PC-9 (cell line): ENCODE measurements around the gene TUBA8. TPM values are rescaled to one million over a fixed set of nuclear protein-coding genes. Genes with fewer than 3 reads are reported as not detected.
"Not testable (repeated sequence)": the region's sequence is repeated elsewhere in the genome, so short reads cannot be mapped to it uniquely, and the experiment has no call there.

Source experiments
- BruUV-seq: library from RNA; stranded (reverse); fragments of 400-500 nt; replicated peaks from 2 replicates; lab custom pipeline; 2021; lab: Mats Ljungman, UMichigan
- CTCF ChIA-PET: fragments of 300-600 bp; sonication (Branson Sonifier 250); formaldehyde crosslinking; loops from one replicate; lab custom pipeline; 2022; ENCODE audit warnings: antibody characterized with exemption; lab: Charles Lee
- POLR2A ChIA-PET: fragments of 300-600 bp; sonication (Branson Sonifier 250); formaldehyde crosslinking; loops from one replicate; lab custom pipeline; 2022; ENCODE audit warnings: antibody characterized with exemption; ENCODE audit not compliant: unreplicated experiment; lab: Charles Lee
- DNase-seq, 2 experiments: peaks; one replicate each; pipeline versions ENCODE4 v3.0.0 to v3.0.0-alpha.2; 2015 to 2022; ENCODE audit warnings: mixed read lengths in 1 of 2
- H2AFZ ChIP-seq: fragments of 200-600 bp; sonication (generic); 2 replicates; pipeline ENCODE4 v1.8.1; 2017; ENCODE audit warnings: antibody characterized with exemption
- H3F3A ChIP-seq: fragments of 200-600 bp; sonication (generic); 2 replicates; pipeline ENCODE4 v1.8.1; 2017; ENCODE audit warnings: antibody characterized with exemption, mild to moderate bottlenecking, low read depth; ENCODE audit not compliant: insufficient read depth
- H3K27ac ChIP-seq: fragments of 200-600 bp; sonication (generic); 2 replicates; pipeline ENCODE4 v1.6.1; 2016; ENCODE audit warnings: mixed run types
- H3K27me3 ChIP-seq: fragments of 200-600 bp; sonication (generic); 2 replicates; pipeline ENCODE4 v1.6.1; 2016; ENCODE audit warnings: low read depth, mixed run types; ENCODE audit not compliant: insufficient read depth
- H3K36me3 ChIP-seq: fragments of 200-600 bp; sonication (generic); 2 replicates; pipeline ENCODE4 v1.6.1; 2016; ENCODE audit warnings: low read depth, mixed run types
- H3K4me1 ChIP-seq: fragments of 200-600 bp; sonication (generic); replicated peaks from 2 replicates; pipeline ENCODE4 v1.6.1; 2016; ENCODE audit warnings: mixed run types; ENCODE audit not compliant: insufficient read depth
- H3K4me2 ChIP-seq: fragments of 200-600 bp; sonication (generic); 2 replicates; pipeline ENCODE4 v1.6.1; 2017; ENCODE audit warnings: mixed run types
- H3K4me3 ChIP-seq: fragments of 200-600 bp; sonication (generic); 2 replicates; pipeline ENCODE4 v1.6.1; 2016; ENCODE audit warnings: mixed run types
- H3K79me2 ChIP-seq: fragments of 200-600 bp; sonication (generic); 2 replicates; pipeline ENCODE4 v1.6.1; 2017; ENCODE audit warnings: low read depth, mixed run types
- H3K9me2 ChIP-seq: fragments of 200-600 bp; sonication (generic); 2 replicates; pipeline ENCODE4 v1.8.1; 2017; ENCODE audit warnings: mild to moderate bottlenecking; ENCODE audit not compliant: insufficient read depth
- H3K9me3 ChIP-seq: fragments of 200-600 bp; sonication (generic); 2 replicates; pipeline ENCODE4 v1.8.1; 2016; ENCODE audit warnings: low read depth; ENCODE audit not compliant: insufficient read depth
- H4K20me1 ChIP-seq: fragments of 200-600 bp; sonication (generic); 2 replicates; pipeline ENCODE4 v1.8.1; 2017; ENCODE audit not compliant: insufficient read depth
- EZH2 ChIP-seq: fragments of 200-600 bp; sonication (generic); IDR thresholded peaks from 2 replicates; pipeline ENCODE4 v1.8.0; 2017; ENCODE audit warnings: antibody characterized with exemption, low read depth
- intact Hi-C: fragments of 100-400 bp; cut with micrococcal nuclease; formaldehyde crosslinking; loops from one replicate; pipeline ENCODE4 v1.10.0; 2022; ENCODE audit not compliant: unreplicated experiment
- total RNA-seq: library from RNA; stranded (reverse); gene quantifications from 2 replicates; pipeline ENCODE4 v1.2.3, GENCODE V29; 2021
- TF ChIP-seq, protein P1 (sequence below): fragments of 200-600 bp; sonication (generic); conservative IDR thresholded peaks from 2 replicates; pipeline ENCODE4 v1.6.1; 2017; ENCODE audit warnings: mixed run types, antibody characterized with exemption, mild to moderate bottlenecking, moderate library complexity

The TUBA8 gene
- total RNA-seq, 1 experiment from 2014 or later = 0.72 TPM

DNA sequence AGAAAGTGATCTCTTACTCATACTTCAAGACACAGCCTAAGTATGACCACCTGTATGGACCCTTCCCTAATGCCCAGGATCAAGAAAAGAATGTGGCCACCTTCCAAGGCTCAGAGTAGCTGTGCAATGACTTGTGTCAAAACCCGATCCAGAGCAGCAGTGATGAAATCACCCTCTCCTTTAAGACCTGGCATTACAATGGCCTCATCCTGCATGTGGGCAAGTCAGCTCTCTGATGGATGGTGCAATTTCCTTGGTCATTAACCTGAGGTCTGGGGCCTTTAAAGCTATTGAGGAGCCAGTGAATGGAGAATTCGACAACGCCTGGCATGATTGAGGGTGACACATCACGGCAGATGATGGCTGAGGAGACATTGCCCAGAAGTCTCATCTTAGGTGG lies 9.1 kb upstream of the TUBA8 start:
- no TSS peak for BruUV-seq
- Histone ChIP-seq H3K9me2 (no peaks in the 10 kb centered on the region), H2AFZ (no peak overlapping the region), H3K4me3 (no peak overlapping the region), H3K4me1 (no peaks in the 10 kb centered on the region), H3F3A (no peaks in the 10 kb centered on the region), H3K36me3 (no peaks in the 10 kb centered on the region), H3K4me2 (no peak overlapping the region), H3K79me2 (no peaks in the 10 kb centered on the region), H3K9me3 (no peaks in the 10 kb centered on the region), H3K27me3 (no peaks in the 10 kb centered on the region), H3K27ac (no peak overlapping the region), H4K20me1 (no peaks in the 10 kb centered on the region)
- ChIA-PET POLR2A (no interaction called here), CTCF (no interaction called here)
- DNase-seq = no peak
- intact Hi-C loops = no loop called here
- TF ChIP-seq EZH2 = no peak
- TF ChIP-seq, protein P1, sequence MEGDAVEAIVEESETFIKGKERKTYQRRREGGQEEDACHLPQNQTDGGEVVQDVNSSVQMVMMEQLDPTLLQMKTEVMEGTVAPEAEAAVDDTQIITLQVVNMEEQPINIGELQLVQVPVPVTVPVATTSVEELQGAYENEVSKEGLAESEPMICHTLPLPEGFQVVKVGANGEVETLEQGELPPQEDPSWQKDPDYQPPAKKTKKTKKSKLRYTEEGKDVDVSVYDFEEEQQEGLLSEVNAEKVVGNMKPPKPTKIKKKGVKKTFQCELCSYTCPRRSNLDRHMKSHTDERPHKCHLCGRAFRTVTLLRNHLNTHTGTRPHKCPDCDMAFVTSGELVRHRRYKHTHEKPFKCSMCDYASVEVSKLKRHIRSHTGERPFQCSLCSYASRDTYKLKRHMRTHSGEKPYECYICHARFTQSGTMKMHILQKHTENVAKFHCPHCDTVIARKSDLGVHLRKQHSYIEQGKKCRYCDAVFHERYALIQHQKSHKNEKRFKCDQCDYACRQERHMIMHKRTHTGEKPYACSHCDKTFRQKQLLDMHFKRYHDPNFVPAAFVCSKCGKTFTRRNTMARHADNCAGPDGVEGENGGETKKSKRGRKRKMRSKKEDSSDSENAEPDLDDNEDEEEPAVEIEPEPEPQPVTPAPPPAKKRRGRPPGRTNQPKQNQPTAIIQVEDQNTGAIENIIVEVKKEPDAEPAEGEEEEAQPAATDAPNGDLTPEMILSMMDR = no peak

DNA sequence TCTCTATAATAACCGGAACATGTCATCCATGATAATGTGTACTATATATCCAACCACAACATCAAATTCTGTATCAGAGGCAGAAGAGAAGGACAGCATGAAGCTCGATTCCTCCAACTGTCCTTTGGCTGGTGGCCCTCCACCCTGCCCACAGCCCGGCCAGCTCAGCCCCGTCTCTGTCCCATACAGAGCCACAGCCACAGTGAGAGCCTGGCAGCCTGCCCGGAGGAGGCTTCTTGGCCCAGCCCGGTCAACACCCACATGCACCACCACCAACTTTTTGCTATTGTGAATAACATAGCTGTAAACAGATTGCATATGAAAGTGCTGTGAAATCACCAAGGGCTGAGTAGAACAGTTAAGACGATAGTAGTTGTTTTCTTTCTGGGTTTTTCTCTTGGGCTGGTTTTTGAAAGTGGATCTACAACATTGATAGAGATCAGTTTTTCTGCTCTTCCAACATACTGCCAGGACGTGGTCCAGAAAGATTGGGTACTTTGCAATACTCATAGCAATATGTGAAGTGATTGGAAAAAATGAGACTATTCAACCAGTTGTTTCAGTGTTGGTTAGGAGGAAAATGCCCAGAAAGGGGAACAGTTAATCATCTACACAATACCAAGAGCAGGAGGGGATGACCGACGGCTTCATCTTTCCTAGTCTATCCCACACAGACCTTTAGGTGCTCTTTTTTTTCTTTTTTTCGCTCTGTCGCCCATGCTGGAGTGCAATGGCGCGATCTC lies 6.9 kb upstream of the TUBA8 start:
- no peak for TF ChIP-seq EZH2
- TF ChIP-seq, protein P1 = no peak
- H3K36me3 ChIP-seq = no peaks in the 10 kb centered on the region
- no peaks in the 10 kb centered on the region for H4K20me1 ChIP-seq
- no peak overlapping the region for H3K27ac ChIP-seq
- no peaks in the 10 kb centered on the region for H3K9me2 ChIP-seq
- ChIA-PET CTCF (no interaction called here), POLR2A (no interaction called here)
- DNase-seq = no peak
- H3K79me2 ChIP-seq = no peaks in the 10 kb centered on the region
- H3K4me3 ChIP-seq = no peak overlapping the region
- no peaks in the 10 kb centered on the region for H3K4me1 ChIP-seq
- no peaks in the 10 kb centered on the region for H3K27me3 ChIP-seq
- H3K4me2 ChIP-seq = no peak overlapping the region
- no peaks in the 10 kb centered on the region for H3K9me3 ChIP-seq
- no peaks in the 10 kb centered on the region for H3F3A ChIP-seq
- BruUV-seq = no TSS peak
- intact Hi-C loops = no loop called here
- no peak overlapping the region for H2AFZ ChIP-seq

DNA sequence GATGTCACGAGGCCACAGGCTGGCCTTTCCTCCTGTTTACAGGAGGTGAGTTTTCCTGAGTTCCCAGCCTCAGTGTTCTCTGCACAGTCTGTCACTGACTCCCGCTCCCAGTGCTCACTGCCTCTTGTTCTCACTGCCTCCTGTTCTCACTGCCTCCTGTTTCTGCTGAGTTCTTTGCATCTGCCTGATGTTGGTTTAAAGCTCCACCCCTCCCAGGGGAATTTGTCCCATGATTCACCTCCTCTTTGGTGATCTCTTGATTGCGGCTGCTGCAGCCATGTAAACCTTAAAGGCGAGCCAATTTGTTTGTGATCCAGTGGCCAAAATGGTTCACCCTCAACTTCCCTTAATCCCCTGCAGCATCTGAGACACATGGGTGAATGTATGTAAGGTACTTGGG lies 6.0 kb upstream of the TUBA8 start:
- no peaks in the 10 kb centered on the region for H4K20me1 ChIP-seq
- DNase-seq = no peak
- H3K36me3 ChIP-seq = no peaks in the 10 kb centered on the region
- H3K4me2 ChIP-seq = no peak overlapping the region
- H3K27me3 ChIP-seq = no peaks in the 10 kb centered on the region
- H3K79me2 ChIP-seq = no peaks in the 10 kb centered on the region
- intact Hi-C loops = no loop called here
- no peak overlapping the region for H3K4me3 ChIP-seq
- no peak overlapping the region for H3K27ac ChIP-seq
- H3K4me1 ChIP-seq = no peaks in the 10 kb centered on the region
- ChIA-PET POLR2A (no interaction called here), CTCF (no interaction called here)
- no TSS peak for BruUV-seq
- no peaks in the 10 kb centered on the region for H3F3A ChIP-seq
- H2AFZ ChIP-seq = no peak overlapping the region
- no peaks in the 10 kb centered on the region for H3K9me2 ChIP-seq
- H3K9me3 ChIP-seq = no peaks in the 10 kb centered on the region
- no peak for TF ChIP-seq EZH2
- TF ChIP-seq, protein P1 = no peak

DNA sequence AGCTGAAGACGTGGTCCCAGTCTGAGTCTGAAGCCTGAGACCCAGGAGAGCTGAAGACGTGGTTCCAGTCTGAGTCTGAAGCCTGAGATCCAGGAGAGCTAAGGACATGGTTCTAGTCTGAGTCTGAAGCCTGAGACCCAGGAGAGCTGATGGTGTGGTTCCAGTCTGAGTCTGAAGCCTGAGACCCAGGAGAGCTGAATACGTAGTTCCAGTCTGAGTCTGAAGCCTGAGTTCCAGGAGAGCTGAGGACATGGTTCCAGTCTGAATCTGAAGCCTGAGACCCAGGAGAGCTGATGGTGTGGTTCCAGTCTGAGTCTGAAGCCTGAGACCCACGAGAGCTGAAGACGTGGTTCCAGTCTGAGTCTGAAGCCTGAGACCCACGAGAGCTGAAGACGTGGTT lies 4.6 kb upstream of the TUBA8 start:
- CTCF ChIA-PET, H2AFZ ChIP-seq, H3K4me3 ChIP-seq, H3K9me3 ChIP-seq, BruUV-seq, H3K9me2 ChIP-seq, H3K27ac ChIP-seq, H3K4me1 ChIP-seq, POLR2A ChIA-PET, H3F3A ChIP-seq, H4K20me1 ChIP-seq, H3K27me3 ChIP-seq, intact Hi-C loops, DNase-seq, H3K4me2 ChIP-seq, H3K79me2 ChIP-seq, H3K36me3 ChIP-seq: not testable (repeated sequence)

DNA sequence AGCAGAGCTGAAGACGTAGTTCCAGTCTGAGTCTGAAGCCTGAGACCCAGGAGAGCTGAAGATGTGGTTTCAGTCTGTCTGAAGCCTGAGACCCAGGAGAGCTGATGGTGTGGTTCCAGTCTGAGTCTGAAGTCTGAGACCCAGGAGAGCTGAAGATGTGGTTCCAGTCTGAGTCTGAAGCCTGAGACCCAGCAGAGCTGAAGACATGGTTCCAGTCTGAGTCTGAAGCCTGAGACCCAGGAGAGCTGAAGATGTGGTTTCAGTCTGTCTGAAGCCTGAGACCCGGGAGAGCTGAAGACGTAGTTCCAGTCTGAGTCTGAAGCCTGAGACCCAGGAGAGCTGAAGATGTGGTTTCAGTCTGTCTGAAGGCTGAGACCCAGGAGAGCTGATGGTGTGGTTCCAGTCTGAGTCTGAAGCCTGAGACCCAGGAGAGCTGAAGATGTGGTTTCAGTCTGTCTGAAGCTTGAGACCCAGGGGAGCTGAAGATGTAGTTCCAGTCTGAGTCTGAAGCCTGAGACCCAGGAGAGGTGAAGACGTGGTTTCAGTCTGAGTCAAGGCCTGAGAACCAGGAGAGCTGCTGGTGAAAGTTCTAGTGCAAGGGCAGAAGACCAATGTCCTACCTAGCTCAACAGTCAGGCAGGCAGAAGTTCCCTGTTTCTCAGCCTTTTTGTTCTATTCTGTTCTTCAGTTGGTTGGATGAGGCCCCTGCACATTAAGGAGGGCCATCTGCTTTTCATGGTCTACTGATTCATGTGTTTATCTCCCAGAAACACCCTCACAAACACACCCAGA lies 3.9 kb upstream of the TUBA8 start:
- H3K4me3 ChIP-seq, H3K4me2 ChIP-seq, POLR2A ChIA-PET, H3K9me3 ChIP-seq, BruUV-seq, H2AFZ ChIP-seq, DNase-seq, H3K27me3 ChIP-seq, H3K36me3 ChIP-seq, H3K27ac ChIP-seq, H4K20me1 ChIP-seq, CTCF ChIA-PET, H3K4me1 ChIP-seq, intact Hi-C loops, H3F3A ChIP-seq, H3K79me2 ChIP-seq, H3K9me2 ChIP-seq: not testable (repeated sequence)
